Kidney tubule cell (primary cell): ENCODE measurements around the gene FCN3.

Experiments used
- DNase-seq: peaks from one replicate; pipeline ENCODE4 v3.0.0-alpha.2; 2018; ENCODE audit warnings: low spot score

The FCN3 gene

GRCh38 chr1:27341525-27342252 lies 32.9 kb downstream of the FCN3 start, which contains the start of gene SYTL1:
SYTL1 (plus strand) TSS chr1:27342022; CDS start chr1:27345335, 3,313 bp downstream.
- DNase-seq = peak; percentile 85

DNA sequence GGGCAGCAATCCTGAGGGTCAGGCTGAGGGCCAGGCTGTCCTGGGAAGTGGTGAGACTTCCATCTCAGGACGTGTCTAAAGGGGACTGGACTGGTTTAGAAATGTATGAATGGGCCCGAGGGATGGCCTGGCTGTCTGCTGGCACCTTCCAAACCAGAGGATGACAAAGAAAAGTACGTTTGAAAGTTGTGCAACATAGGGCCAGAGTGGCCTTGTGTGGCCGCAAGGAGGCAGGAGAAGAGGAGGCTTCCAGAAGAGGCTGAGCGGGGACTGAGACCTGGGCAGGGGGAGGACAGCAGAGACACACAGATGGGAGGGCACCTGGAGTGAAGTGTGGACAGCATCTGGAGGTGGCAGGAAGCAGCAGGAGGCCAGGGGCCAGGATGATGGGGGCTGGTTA lies 35.4 kb downstream of the FCN3 start:
- no peak for DNase-seq

DNA sequence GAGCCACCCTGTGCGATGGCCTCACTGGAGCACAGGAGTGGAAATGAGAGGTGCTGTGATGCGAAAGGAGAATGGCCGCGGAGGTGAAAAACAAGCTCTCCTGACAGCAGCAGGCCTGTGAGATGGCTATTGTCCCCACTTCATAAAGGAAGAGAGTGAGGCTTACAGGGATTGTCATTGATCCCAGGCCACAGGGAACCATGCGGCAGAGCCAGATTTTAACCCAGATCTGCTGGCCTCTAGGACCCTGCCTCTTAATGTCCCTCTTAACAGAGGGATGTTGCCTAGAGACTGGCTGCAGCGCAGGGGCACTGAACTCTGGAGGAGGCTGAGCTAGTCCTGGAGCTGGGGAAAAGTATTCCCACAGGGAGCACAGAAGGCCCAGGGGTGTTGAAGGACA lies 35.9 kb downstream of the FCN3 start:
- DNase-seq = no peak

DNA sequence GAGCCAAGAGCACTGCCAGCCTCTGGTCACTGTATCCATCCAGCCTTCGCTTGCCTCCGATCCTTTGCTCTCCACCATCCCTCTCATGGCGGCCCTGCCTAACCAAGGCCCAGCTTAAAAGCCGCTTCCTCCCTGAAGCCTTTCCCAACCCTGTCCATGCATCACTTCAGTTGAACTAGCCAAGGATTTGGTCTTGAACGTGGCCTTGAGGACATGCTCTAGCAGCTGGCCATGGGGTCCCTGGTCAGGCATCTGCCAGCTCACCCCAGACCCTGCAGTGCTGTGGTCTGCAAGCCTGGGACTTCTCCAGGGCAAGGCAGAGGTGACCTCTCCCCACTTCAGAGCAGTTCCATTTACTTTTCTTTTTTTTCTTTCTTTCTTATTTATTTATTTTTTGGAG lies 37.9 kb downstream of the FCN3 start:
- no peak for DNase-seq

DNA sequence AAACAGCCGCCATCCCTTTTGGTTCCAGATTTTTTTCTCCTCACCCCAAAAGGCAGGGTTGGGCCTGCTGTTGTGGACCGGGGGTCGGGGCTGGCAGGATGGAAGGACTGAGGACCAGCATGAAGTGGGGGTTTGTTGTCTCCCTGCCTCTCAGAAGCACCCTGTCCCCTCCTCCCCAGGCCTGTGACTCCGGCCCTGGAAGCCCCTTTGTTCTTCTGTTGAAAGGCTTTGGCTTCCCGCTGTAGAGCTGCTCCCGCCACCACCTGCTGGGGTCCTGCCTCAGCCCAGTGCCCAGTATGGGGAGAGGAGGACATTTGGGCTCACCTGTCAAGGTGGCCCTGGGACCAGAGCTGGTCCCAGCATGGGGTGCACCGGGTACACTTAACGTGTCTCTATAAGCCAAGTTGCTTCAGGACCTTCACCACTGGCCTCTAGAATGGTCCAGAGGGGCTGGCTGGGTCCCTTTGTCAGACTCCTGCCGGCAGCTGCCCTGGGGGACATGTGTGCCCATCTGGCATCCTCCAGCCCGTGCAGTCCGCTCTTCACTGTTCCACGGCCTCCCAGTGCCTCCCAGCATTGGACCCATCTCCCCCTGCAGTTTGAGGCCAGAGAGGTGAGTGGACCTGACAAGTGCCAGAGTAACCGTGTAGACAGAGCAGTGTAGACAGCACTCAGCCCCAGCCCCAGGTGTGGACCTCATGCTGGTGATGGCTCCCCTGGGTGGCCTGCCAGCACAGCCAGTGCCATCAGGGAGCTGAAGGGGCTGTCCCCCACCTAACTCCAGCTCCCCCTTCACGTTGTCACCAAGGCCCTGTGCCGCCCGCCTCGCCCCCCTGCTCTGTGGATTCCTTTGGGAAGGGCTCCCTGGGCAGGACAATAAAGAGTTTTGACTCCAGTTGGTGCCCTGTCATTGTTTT lies 38.9 kb downstream of the FCN3 start:
- no peak for DNase-seq

DNA sequence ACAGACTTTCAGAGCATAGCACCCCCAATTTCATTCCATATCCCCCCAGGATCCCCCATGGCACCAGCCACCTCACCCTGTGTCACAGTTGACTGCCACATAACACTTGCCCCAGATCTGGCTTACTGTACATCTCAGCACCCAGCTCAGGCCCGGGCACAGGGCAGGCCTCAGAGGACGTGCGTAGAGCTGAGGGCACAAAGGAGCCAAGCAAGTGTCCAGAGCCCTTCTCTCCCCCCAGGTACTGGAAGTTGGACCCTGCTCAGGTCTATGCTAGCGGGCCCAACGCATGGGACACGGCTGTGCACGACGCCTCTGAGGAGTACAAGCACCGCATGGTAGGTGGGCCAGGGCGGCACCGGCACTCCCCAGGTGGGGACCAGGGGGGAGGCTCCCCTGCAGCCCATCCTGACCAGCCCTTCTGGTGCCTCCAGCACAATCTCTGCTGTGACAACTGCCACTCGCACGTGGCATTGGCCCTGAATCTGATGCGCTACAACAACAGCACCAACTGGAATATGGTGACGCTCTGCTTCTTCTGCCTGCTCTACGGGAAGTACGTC lies 40.8 kb downstream of the FCN3 start:
- no peak for DNase-seq

- peak; percentile 39 for DNase-seq
Measured at GRCh38 chr1:27332536-27333281, 41.9 kb downstream of the FCN3 start.

DNA sequence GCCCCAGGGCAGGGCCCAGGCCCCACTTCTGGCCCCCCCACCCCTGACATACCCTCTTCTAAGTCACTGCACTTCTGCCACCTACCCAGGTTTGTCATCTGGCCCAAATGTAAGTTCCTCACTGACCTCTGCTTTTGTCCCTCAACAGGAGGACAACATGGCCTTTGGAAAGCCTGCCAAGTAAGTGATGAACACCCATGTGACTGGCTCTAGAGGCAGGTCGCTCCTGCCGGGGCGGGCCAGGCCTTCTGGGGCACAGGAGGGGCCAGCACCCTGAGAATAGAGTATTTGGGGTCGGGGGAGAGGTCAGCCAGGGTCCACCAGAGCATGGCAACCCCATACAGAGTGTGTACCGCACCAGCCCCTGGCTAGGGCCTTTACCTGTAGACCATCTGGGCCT lies 42.7 kb downstream of the FCN3 start:
- no peak for DNase-seq

DNA sequence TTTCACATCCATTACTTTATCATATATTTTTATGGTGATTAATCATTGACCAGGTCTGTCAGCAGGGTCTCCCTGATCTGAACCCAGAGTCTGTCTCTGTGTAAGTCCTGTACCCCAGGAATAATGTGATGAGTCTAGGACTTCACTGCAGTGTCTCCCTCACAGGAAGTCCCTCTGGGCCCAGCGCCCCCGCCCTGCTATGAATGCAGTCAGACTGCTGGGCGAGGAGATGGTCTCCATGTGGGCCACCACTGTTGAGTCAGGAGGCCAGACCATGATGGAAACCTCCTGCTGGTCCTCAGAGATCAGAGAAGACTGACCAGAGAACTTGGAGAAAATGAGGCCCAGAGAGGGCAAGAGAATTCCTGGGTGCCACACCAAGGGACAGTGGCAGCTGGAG lies 43.2 kb downstream of the FCN3 start:
- DNase-seq = no peak

DNA sequence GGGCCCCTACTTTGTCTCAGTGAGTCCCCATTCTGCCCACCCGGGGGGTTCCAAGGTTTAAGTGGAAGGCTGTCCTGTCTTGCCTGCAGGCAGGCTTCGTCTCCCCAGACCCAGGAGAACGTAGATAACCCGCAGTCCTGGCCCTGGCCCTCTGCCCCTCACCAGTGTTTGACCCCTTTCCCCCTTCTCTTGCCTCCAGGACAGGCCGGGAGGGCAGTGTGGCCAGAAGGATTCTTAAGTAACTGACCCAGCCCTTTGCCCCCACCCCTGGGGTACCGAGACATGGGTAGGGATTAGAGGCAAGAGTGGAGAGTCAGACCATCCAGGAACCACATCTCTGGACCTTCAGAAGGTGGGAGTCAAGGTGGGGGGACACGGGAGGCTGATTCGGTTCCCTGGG lies 43.8 kb downstream of the FCN3 start:
- no peak for DNase-seq

GRCh38 chr1:27327964-27328363 lies 46.7 kb downstream of the FCN3 start:
- no peak for DNase-seq

GRCh38 chr1:27325286-27325685 lies 49.3 kb downstream of the FCN3 start:
- no peak for DNase-seq

GRCh38 chr1:27322569-27323240 lies 51.9 kb downstream of the FCN3 start:
- no peak for DNase-seq

GRCh38 chr1:27321813-27322568 lies 52.6 kb downstream of the FCN3 start, which contains the start of gene TMEM222:
TMEM222 (plus strand) TSS chr1:27322163; CDS start chr1:27322198, 35 bp downstream.
- DNase-seq = peak; percentile 97
